Measurements from ENCODE around the gene EPHB3.
A peak's percentile ranks its signal among the peaks of the same experiment; 100 is the strongest.

EPHB3 gene

GRCh38 chr3:184561061-184561912 is at the start of gene EPHB3:
TSS of gene EPHB3 (plus strand) at chr3:184561785. CDS start at chr3:184562236, 451 bp downstream.
- peak; percentile 98 for DNase-seq (ENCODE audit: low spot score)

- no peak for DNase-seq (ENCODE audit: low spot score)
Observed at GRCh38 chr3:184512621-184513020, 49.0 kb upstream of the EPHB3 start.

GRCh38 chr3:184513276-184514170 is 48.1 kb upstream of the EPHB3 start:
- DNase-seq (ENCODE audit: low spot score), result peak; percentile 88

GRCh38 chr3:184514171-184514490 is 47.5 kb upstream of the EPHB3 start:
- no peak for DNase-seq (ENCODE audit: low spot score)

GRCh38 chr3:184523825-184524615 is 37.6 kb upstream of the EPHB3 start:
- DNase-seq (ENCODE audit: low spot score), result no peak

- no peak for DNase-seq (ENCODE audit: low spot score)
Observed at GRCh38 chr3:184524981-184525336, 36.6 kb upstream of the EPHB3 start.

GRCh38 chr3:184525337-184526087 is 36.1 kb upstream of the EPHB3 start:
- no peak for DNase-seq (ENCODE audit: low spot score)

GRCh38 chr3:184526088-184526433 is 35.5 kb upstream of the EPHB3 start:
- no peak for DNase-seq (ENCODE audit: low spot score)

GRCh38 chr3:184531626-184532280 is 29.8 kb upstream of the EPHB3 start:
- no peak for DNase-seq (ENCODE audit: low spot score)

GRCh38 chr3:184532940-184533732 is 28.4 kb upstream of the EPHB3 start:
- DNase-seq (ENCODE audit: low spot score), result no peak

- no peak for DNase-seq (ENCODE audit: low spot score)
Observed at GRCh38 chr3:184537885-184538665, 23.5 kb upstream of the EPHB3 start.

- DNase-seq (ENCODE audit: low spot score), result no peak
Observed at GRCh38 chr3:184538666-184539431, 22.7 kb upstream of the EPHB3 start.

- no peak for DNase-seq (ENCODE audit: low spot score)
Observed at GRCh38 chr3:184539801-184540435, 21.7 kb upstream of the EPHB3 start.

- peak; percentile 70 for DNase-seq (ENCODE audit: low spot score)
Observed at GRCh38 chr3:184540777-184541681, 20.6 kb upstream of the EPHB3 start.

GRCh38 chr3:184541886-184542562 is 19.6 kb upstream of the EPHB3 start:
- no peak for DNase-seq (ENCODE audit: low spot score)

GRCh38 chr3:184542577-184542976 is 19.0 kb upstream of the EPHB3 start:
- no peak for DNase-seq (ENCODE audit: low spot score)

GRCh38 chr3:184543256-184543655 is 18.3 kb upstream of the EPHB3 start:
- DNase-seq (ENCODE audit: low spot score), result no peak

Measured in germinal center (tissue), 1 donor.